Thyroid gland (tissue), 4 donors: ENCODE data around the gene RHBDL1.

Experiments used
- POLR2A ChIP-seq, 2 donors: fragments of 450-650 bp; IDR thresholded peaks; one replicate each; pipeline ENCODE4 v1.6.1; 2017; ENCODE audit warnings: antibody characterized with exemption in 2 of 2, mild to moderate bottlenecking in 2 of 2, moderate library complexity in 1 of 2
- TF ChIP-seq, protein P1 (sequence below), 6 experiments: fragments of 200-600 bp in 3 of 6; fragments of 450-650 bp in 3 of 6; sonication (generic) in 3 of 6; IDR thresholded peaks; one replicate each; pipeline ENCODE4 v1.5.1; 2016 to 2019; ENCODE audit warnings: antibody characterized with exemption in 6 of 6, mild to moderate bottlenecking in 2 of 6, inconsistent platforms in 1 of 6, moderate library complexity in 1 of 6

DNA sequence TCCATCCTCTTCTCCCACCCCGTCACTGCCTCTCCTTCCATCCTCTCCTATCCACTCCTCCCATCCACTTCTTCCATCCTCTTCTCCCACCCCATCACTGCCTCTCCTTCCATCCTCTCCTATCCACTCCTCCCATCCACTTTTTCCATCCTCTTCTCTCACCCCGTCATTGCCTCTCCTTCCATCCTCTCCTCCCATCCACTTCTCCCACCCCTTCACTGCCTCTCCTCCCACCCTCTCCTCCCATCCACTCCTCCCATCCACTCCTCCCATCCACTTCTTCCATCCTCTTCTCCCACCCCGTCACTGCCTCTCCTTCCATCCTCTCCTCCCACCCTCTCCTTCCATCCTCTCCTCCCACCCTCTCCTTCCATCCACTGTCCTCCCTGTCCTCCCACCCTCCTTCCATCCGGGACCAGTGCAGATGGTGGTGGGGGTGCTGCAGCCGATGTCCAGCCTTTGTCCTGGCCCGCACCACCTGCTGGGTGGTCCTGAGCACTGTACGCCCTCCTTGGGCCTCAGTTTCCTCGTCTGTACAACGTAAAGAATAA is 43.6 kb upstream of the RHBDL1 start:
- no peak for TF ChIP-seq POLR2A (IDR thresholded peaks at IDR 0.05)
- TF ChIP-seq, protein P1, sequence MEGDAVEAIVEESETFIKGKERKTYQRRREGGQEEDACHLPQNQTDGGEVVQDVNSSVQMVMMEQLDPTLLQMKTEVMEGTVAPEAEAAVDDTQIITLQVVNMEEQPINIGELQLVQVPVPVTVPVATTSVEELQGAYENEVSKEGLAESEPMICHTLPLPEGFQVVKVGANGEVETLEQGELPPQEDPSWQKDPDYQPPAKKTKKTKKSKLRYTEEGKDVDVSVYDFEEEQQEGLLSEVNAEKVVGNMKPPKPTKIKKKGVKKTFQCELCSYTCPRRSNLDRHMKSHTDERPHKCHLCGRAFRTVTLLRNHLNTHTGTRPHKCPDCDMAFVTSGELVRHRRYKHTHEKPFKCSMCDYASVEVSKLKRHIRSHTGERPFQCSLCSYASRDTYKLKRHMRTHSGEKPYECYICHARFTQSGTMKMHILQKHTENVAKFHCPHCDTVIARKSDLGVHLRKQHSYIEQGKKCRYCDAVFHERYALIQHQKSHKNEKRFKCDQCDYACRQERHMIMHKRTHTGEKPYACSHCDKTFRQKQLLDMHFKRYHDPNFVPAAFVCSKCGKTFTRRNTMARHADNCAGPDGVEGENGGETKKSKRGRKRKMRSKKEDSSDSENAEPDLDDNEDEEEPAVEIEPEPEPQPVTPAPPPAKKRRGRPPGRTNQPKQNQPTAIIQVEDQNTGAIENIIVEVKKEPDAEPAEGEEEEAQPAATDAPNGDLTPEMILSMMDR (IDR thresholded peaks at IDR 0.05): no peak
